ENCODE data around the gene ZNF410.
A peak's percentile ranks its signal among the peaks of the same experiment; 100 is the strongest.

GRCh38 chr14:73935666-73936065 lies 49.0 kb downstream of the ZNF410 start:
- TF ChIP-seq CTCF (IDR thresholded peaks at IDR 0.05) (peak; percentile 20), EZH2phosphoT487 (IDR thresholded peaks at IDR 0.05) (no peak)
